Astrocyte (in vitro differentiated cells and primary cell): ENCODE measurements around the gene AMZ1. TPM values are rescaled to one million over a fixed set of nuclear protein-coding genes. Genes with fewer than 3 reads are reported as not detected.

Source experiments
- DNase-seq: peaks from one replicate; pipeline ENCODE4 v3.0.0-alpha.2; 2010; ENCODE audit warnings: low read depth
- FAIRE-seq: peaks from 2 replicates; lab custom pipeline; 2011; peaks lifted over from hg19 to GRCh38; lab: Jason Lieb, UNC
- H2AFZ ChIP-seq: 2 replicates; pipeline ENCODE4 v1.6.0; 2012; ENCODE audit warnings: low read depth, low read length, inconsistent platforms
- H3K27ac ChIP-seq: 2 replicates; pipeline ENCODE4 v1.5.1; 2011; ENCODE audit warnings: low read depth, low read length, inconsistent platforms
- H3K27me3 ChIP-seq: 2 replicates; pipeline ENCODE4 v1.6.0; 2011; ENCODE audit warnings: low read length, inconsistent platforms; ENCODE audit not compliant: insufficient read depth
- H3K36me3 ChIP-seq: 2 replicates; pipeline ENCODE4 v1.5.1; 2011; ENCODE audit warnings: low read length, inconsistent platforms; ENCODE audit not compliant: insufficient read depth
- H3K4me1 ChIP-seq: 2 replicates; pipeline ENCODE4 v1.5.1; 2011; ENCODE audit warnings: low read length, inconsistent platforms; ENCODE audit not compliant: insufficient read depth
- H3K4me2 ChIP-seq: 2 replicates; pipeline ENCODE4 v1.6.0; 2012; ENCODE audit warnings: low read length, inconsistent platforms
- H3K4me3 ChIP-seq: 2 replicates; pipeline ENCODE4 v1.5.1; 2011; ENCODE audit warnings: low read depth, mild to moderate bottlenecking, low read length, inconsistent platforms; ENCODE audit not compliant: insufficient read depth
- H3K79me2 ChIP-seq: 2 replicates; pipeline ENCODE4 v1.6.0; 2012; ENCODE audit warnings: mild to moderate bottlenecking, low read length, inconsistent platforms; ENCODE audit not compliant: insufficient read depth
- H3K9ac ChIP-seq: 2 replicates; pipeline ENCODE4 v1.6.0; 2012; ENCODE audit warnings: mild to moderate bottlenecking, low read length, inconsistent platforms
- H3K9me3 ChIP-seq: 2 replicates; pipeline ENCODE4 v1.5.1; 2012; ENCODE audit warnings: low read depth, mild to moderate bottlenecking, low read length, inconsistent platforms; ENCODE audit not compliant: insufficient read depth
- H4K20me1 ChIP-seq: 2 replicates; pipeline ENCODE4 v1.6.0; 2012; ENCODE audit warnings: low read length, inconsistent platforms; ENCODE audit not compliant: insufficient read depth
- H3K27ac Mint-ChIP-seq: one replicate; pipeline ENCODE4 v1.8.0; 2021; ENCODE audit warnings: mild to moderate bottlenecking, mixed read lengths; ENCODE audit not compliant: unreplicated experiment
- H3K27me3 Mint-ChIP-seq: one replicate; pipeline ENCODE4 v1.8.0; 2021; ENCODE audit warnings: low read depth, mixed read lengths; ENCODE audit not compliant: unreplicated experiment
- H3K36me3 Mint-ChIP-seq: one replicate; pipeline ENCODE4 v1.8.0; 2021; ENCODE audit warnings: low read depth, mixed read lengths; ENCODE audit not compliant: unreplicated experiment
- H3K4me1 Mint-ChIP-seq: one replicate; pipeline ENCODE4 v1.8.0; 2021; ENCODE audit warnings: low read depth, mixed read lengths; ENCODE audit not compliant: unreplicated experiment
- H3K4me3 Mint-ChIP-seq: one replicate; pipeline ENCODE4 v1.8.0; 2021; ENCODE audit warnings: mild to moderate bottlenecking, moderate library complexity, mixed read lengths; ENCODE audit not compliant: unreplicated experiment
- H3K9me3 Mint-ChIP-seq: one replicate; pipeline ENCODE4 v1.8.0; 2021; ENCODE audit warnings: mild to moderate bottlenecking, mixed read lengths; ENCODE audit not compliant: unreplicated experiment
- CTCF ChIP-seq: IDR thresholded peaks from 2 replicates; pipeline ENCODE4 v1.5.1; 2011; ENCODE audit warnings: low read depth, mild to moderate bottlenecking, inconsistent platforms, low read length, moderate library complexity; ENCODE audit not compliant: insufficient read depth
- EZH2 ChIP-seq: IDR thresholded peaks from 2 replicates; pipeline ENCODE4 v1.6.1; 2012; ENCODE audit warnings: mild to moderate bottlenecking, low read length, inconsistent platforms; ENCODE audit not compliant: insufficient read depth
- total RNA-seq: library from RNA; stranded (reverse); gene quantifications from 2 replicates; pipeline ENCODE4 v1.2.1, GENCODE V29; 2021

The AMZ1 gene
- total RNA-seq, 1 donor from 2014 or later: 3.4 TPM

GRCh38 chr7:2666155-2666554 is 21.8 kb upstream of the AMZ1 start:
- peaks cover 27% of the 10 kb centered on the region for H4K20me1 ChIP-seq
- no peaks in the 10 kb centered on the region for H3K27me3 ChIP-seq
- no peak for DNase-seq
- no peak overlapping the region for H3K4me2 ChIP-seq
- FAIRE-seq: no peak
- H3K4me3 ChIP-seq: no peak overlapping the region
- H3K36me3 ChIP-seq: no peaks in the 10 kb centered on the region
- H3K27ac ChIP-seq: no peak overlapping the region
- peaks cover 6% of the 10 kb centered on the region for H3K36me3 Mint-ChIP-seq
- H3K27me3 Mint-ChIP-seq: peaks cover 13% of the 10 kb centered on the region
- no peak overlapping the region for H2AFZ ChIP-seq
- no peak overlapping the region for H3K27ac Mint-ChIP-seq
- no peak for TF ChIP-seq EZH2
- TF ChIP-seq CTCF: no peak
- no peak overlapping the region for H3K4me3 Mint-ChIP-seq
- H3K9me3 ChIP-seq: no peaks in the 10 kb centered on the region
- H3K9me3 Mint-ChIP-seq: no peaks in the 10 kb centered on the region
- no peaks in the 10 kb centered on the region for H3K79me2 ChIP-seq
- no peak overlapping the region for H3K9ac ChIP-seq
- peaks cover 3% of the 10 kb centered on the region for H3K4me1 Mint-ChIP-seq
- H3K4me1 ChIP-seq: no peaks in the 10 kb centered on the region

DNA sequence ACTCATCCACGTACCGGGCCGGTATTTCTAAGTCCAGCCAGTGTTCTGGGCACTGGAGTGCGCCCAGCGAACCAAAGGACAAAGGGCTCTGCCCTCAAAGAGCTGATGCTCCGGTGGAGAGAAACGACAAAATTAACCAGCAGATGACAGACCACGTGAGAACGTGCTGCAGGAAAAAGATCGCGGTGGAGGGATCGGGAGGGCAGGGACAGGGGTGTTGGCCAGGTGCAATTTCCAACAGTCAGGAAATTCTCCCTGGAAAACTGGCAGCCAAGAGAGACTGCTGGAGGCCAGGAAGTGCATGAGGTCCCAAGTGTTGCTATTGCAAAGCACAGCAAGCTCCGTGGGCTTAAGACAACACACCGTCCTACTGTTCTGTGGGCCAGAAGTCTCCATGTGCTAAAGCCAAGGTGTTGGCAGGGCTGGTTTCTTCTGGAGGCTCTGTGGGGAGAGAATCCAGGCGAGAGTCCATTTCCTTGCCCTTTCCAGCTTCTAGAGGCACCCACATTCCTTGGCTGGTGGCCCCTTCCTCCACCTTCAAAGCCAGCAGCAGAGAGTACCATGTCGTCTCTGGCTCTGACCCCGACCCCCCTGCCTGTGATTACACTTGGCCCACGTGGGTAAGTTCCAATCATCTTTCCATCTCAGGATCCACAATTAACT is 21.3 kb upstream of the AMZ1 start:
- H3K9me3 Mint-ChIP-seq: no peaks in the 10 kb centered on the region
- Histone ChIP-seq H3K9ac (no peak overlapping the region), H3K4me1 (no peaks in the 10 kb centered on the region), H3K9me3 (no peaks in the 10 kb centered on the region), H3K79me2 (no peaks in the 10 kb centered on the region), H3K27ac (no peak overlapping the region), H3K27me3 (no peaks in the 10 kb centered on the region), H3K36me3 (no peaks in the 10 kb centered on the region), H4K20me1 (peaks cover 21% of the 10 kb centered on the region), H3K4me2 (no peak overlapping the region), H2AFZ (no peak overlapping the region), H3K4me3 (no peak overlapping the region)
- H3K27me3 Mint-ChIP-seq: peaks cover 13% of the 10 kb centered on the region
- H3K4me1 Mint-ChIP-seq: peaks cover 3% of the 10 kb centered on the region
- H3K27ac Mint-ChIP-seq: no peak overlapping the region
- peaks cover 6% of the 10 kb centered on the region for H3K36me3 Mint-ChIP-seq
- TF ChIP-seq EZH2 (no peak), CTCF (no peak)
- FAIRE-seq (no peak), DNase-seq (no peak)
- no peak overlapping the region for H3K4me3 Mint-ChIP-seq

DNA sequence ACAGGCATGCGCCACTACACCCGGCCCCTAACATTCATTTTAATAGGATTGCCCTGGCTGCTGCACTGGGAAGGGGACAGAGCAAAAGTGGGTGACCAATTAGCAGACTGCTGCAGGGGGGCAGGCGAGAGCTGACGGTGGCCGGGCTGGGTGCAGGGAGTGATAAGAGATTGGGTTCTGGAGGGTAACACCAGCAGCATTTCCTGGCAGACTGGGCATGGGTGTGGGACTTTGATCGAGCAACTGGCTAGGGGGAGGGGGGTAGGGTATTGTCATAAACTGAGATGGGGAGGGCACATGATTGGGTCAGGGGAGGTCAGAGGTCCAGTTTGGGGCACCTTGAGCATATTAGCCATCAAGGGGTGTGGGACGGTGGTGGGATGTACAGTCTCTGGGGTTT is 20.2 kb upstream of the AMZ1 start:
- peaks cover 3% of the 10 kb centered on the region for H3K4me1 Mint-ChIP-seq
- Histone ChIP-seq H3K4me2 (no peak overlapping the region), H3K9me3 (no peaks in the 10 kb centered on the region), H3K27me3 (no peaks in the 10 kb centered on the region), H3K4me3 (no peak overlapping the region), H3K27ac (no peak overlapping the region), H3K36me3 (no peaks in the 10 kb centered on the region), H2AFZ (no peak overlapping the region), H3K79me2 (no peaks in the 10 kb centered on the region), H3K4me1 (no peaks in the 10 kb centered on the region), H3K9ac (no peak overlapping the region), H4K20me1 (peaks cover 11% of the 10 kb centered on the region)
- DNase-seq: no peak
- no peaks in the 10 kb centered on the region for H3K9me3 Mint-ChIP-seq
- FAIRE-seq: no peak
- H3K36me3 Mint-ChIP-seq: peaks cover 6% of the 10 kb centered on the region
- peak overlapping the region; percentile 26 for H3K27ac Mint-ChIP-seq
- H3K4me3 Mint-ChIP-seq: no peak overlapping the region
- no peak for TF ChIP-seq CTCF
- H3K27me3 Mint-ChIP-seq: peaks cover 13% of the 10 kb centered on the region
